H1 (cell line): ENCODE data around the gene DRD5. TPM values are rescaled to one million over a fixed set of nuclear protein-coding genes. Genes with fewer than 3 reads are reported as not detected.

ENCODE experiments used
- CTCF ChIA-PET: fragments of 300-600 bp; sonication (Branson Sonifier 250); formaldehyde crosslinking; loops from one replicate; lab custom pipeline; 2021; ENCODE audit not compliant: partially characterized antibody; lab: Charles Lee
- POLR2A ChIA-PET: fragments of 300-600 bp; sonication (Branson Sonifier 250); formaldehyde crosslinking; loops from one replicate; lab custom pipeline; 2021; ENCODE audit warnings: inconsistent platforms; ENCODE audit not compliant: partially characterized antibody; lab: Charles Lee
- DNase-seq, 2 experiments: peaks; one replicate each; pipeline versions ENCODE4 v3.0.0 to v3.0.0-alpha.2; 2010 to 2022; ENCODE audit warnings: low spot score in 2 of 2, low read depth in 1 of 2, mixed read lengths in 1 of 2
- FAIRE-seq: peaks from 2 replicates; lab custom pipeline; 2011; peaks lifted over from hg19 to GRCh38; lab: Jason Lieb, UNC
- H2AFZ ChIP-seq: 2 replicates; pipeline ENCODE4 v1.8.1; 2012; ENCODE audit warnings: low read length, inconsistent platforms
- H2AK5ac ChIP-seq: 2 replicates; pipeline ENCODE4 v1.6.1; 2013; ENCODE audit warnings: low read depth, low read length
- H2BK120ac ChIP-seq: replicated peaks from 2 replicates; pipeline ENCODE3; 2013; ENCODE audit warnings: low read depth, low read length, inconsistent platforms
- H2BK12ac ChIP-seq: 2 replicates; pipeline ENCODE4 v1.6.1; 2013; ENCODE audit warnings: low read depth, low read length
- H2BK15ac ChIP-seq: 2 replicates; pipeline ENCODE4 v1.6.1; 2013; ENCODE audit warnings: low read length
- H2BK20ac ChIP-seq: 2 replicates; pipeline ENCODE4 v1.6.1; 2013; ENCODE audit warnings: low read length
- H2BK5ac ChIP-seq: 2 replicates; pipeline ENCODE4 v1.6.1; 2013; ENCODE audit warnings: low read depth, low read length
- H3K14ac ChIP-seq: 2 replicates; pipeline ENCODE4 v1.6.1; 2013; ENCODE audit warnings: inconsistent platforms; ENCODE audit not compliant: insufficient read length
- H3K18ac ChIP-seq: 2 replicates; pipeline ENCODE4 v1.6.1; 2013; ENCODE audit warnings: low read length; ENCODE audit errors: extremely low read depth
- H3K23ac ChIP-seq: 2 replicates; pipeline ENCODE4 v1.6.1; 2013; ENCODE audit warnings: inconsistent platforms; ENCODE audit not compliant: insufficient read length
- H3K23me2 ChIP-seq: 2 replicates; pipeline ENCODE4 v1.6.1; 2013; ENCODE audit warnings: low read depth, low read length
- H3K27ac ChIP-seq: 2 replicates; pipeline ENCODE4 v1.6.1; 2011; ENCODE audit warnings: low read depth, low read length, inconsistent platforms
- H3K27me3 ChIP-seq, 4 experiments: replicated peaks in 1 of 4; 1 replicate in 1 of 4; 2 replicates in 3 of 4; pipeline versions ENCODE4 v1.6.1 to v1.8.1; 2011 to 2013; ENCODE audit warnings: low read length in 3 of 4, mild to moderate bottlenecking in 3 of 4, inconsistent platforms in 2 of 4, mixed read lengths in 2 of 4, moderate library complexity in 1 of 4; ENCODE audit not compliant: control insufficient read depth in 3 of 4, insufficient read depth in 3 of 4; ENCODE audit errors: extremely low read depth in 1 of 4
- H3K36me3 ChIP-seq, 4 experiments: 2 replicates each; pipeline versions ENCODE4 v1.6.1 to v1.8.1; 2011 to 2013; ENCODE audit warnings: mild to moderate bottlenecking in 4 of 4, low read length in 3 of 4, moderate library complexity in 2 of 4, control low read depth in 1 of 4, inconsistent platforms in 1 of 4; ENCODE audit not compliant: insufficient read depth in 4 of 4, control insufficient read depth in 2 of 4
- H3K4ac ChIP-seq: replicated peaks from 2 replicates; pipeline ENCODE3; 2013; ENCODE audit warnings: low read length, low read depth, mixed read lengths, inconsistent platforms; ENCODE audit not compliant: insufficient read length
- H3K4me1 ChIP-seq, 4 experiments: replicated peaks in 1 of 4; 1 replicate in 1 of 4; 2 replicates in 3 of 4; pipeline versions ENCODE4 v1.6.1 to v1.8.1; 2011 to 2013; ENCODE audit warnings: low read length in 3 of 4, inconsistent platforms in 2 of 4, mixed read lengths in 1 of 4; ENCODE audit not compliant: insufficient read depth in 4 of 4, control insufficient read depth in 3 of 4
- H3K4me2 ChIP-seq, 2 experiments: 2 replicates each; pipeline versions ENCODE4 v1.6.1 to v1.8.1; 2011 to 2013; ENCODE audit warnings: low read depth in 2 of 2, low read length in 2 of 2, control low read depth in 1 of 2, inconsistent platforms in 1 of 2, mild to moderate bottlenecking in 1 of 2; ENCODE audit not compliant: insufficient read depth in 1 of 2
- H3K4me3 ChIP-seq, 4 experiments: fragments of 200-600, 300-600 bp in 1 of 4; sonication (generic), shearing (Covaris generic), sonication (Bioruptor Twin) in 1 of 4; 2 replicates each; pipeline versions ENCODE4 v1.5.1 to v1.8.1; 2011 to 2016; ENCODE audit warnings: low read length in 4 of 4, low read depth in 3 of 4, control low read depth in 2 of 4, inconsistent platforms in 2 of 4, mild to moderate bottlenecking in 2 of 4, mixed read lengths in 1 of 4, moderate library complexity in 1 of 4; ENCODE audit not compliant: insufficient read depth in 2 of 4; ENCODE audit errors: extremely low read depth in 1 of 4
- H3K56ac ChIP-seq: replicated peaks from 2 replicates; pipeline ENCODE3; 2013; ENCODE audit warnings: low read depth, mild to moderate bottlenecking, mixed read lengths, low read length, inconsistent platforms; ENCODE audit not compliant: insufficient read length
- H3K79me1 ChIP-seq: 2 replicates; pipeline ENCODE4 v1.6.1; 2013; ENCODE audit warnings: low read depth, low read length, control low read depth
- H3K79me2 ChIP-seq, 2 experiments: 2 replicates each; pipeline versions ENCODE4 v1.6.1 to v1.8.1; 2012 to 2013; ENCODE audit warnings: low read length in 2 of 2, mild to moderate bottlenecking in 2 of 2, inconsistent platforms in 1 of 2; ENCODE audit not compliant: insufficient read depth in 2 of 2, control insufficient read depth in 1 of 2
- H3K9ac ChIP-seq, 4 experiments: replicated peaks in 1 of 4; 1 replicate in 1 of 4; 2 replicates in 3 of 4; pipeline versions ENCODE4 v1.6.1 to v1.8.1; 2011 to 2013; ENCODE audit warnings: low read depth in 3 of 4, low read length in 3 of 4, control low read depth in 2 of 4, mild to moderate bottlenecking in 2 of 4, moderate library complexity in 2 of 4, inconsistent platforms in 1 of 4; ENCODE audit errors: extremely low read depth in 1 of 4
- H3K9me3 ChIP-seq, 2 experiments: 2 replicates each; pipeline versions ENCODE4 v1.6.1 to v1.8.1; 2012 to 2013; ENCODE audit warnings: mild to moderate bottlenecking in 2 of 2, moderate library complexity in 2 of 2, control low read depth in 1 of 2, inconsistent platforms in 1 of 2, low read depth in 1 of 2, low read length in 1 of 2, mixed read lengths in 1 of 2; ENCODE audit not compliant: insufficient read depth in 2 of 2
- H4K20me1 ChIP-seq, 2 experiments: replicated peaks in 1 of 2; 2 replicates each; pipeline versions ENCODE3 to v1.8.1; 2011 to 2013; ENCODE audit warnings: inconsistent platforms in 2 of 2, low read length in 2 of 2, mild to moderate bottlenecking in 1 of 2; ENCODE audit not compliant: insufficient read depth in 2 of 2, control insufficient read depth in 1 of 2
- H4K5ac ChIP-seq: 2 replicates; pipeline ENCODE4 v1.6.1; 2013; ENCODE audit warnings: low read length, low read depth, mixed read lengths, inconsistent platforms; ENCODE audit not compliant: insufficient read length
- H4K8ac ChIP-seq: 2 replicates; pipeline ENCODE4 v1.8.0; 2013; ENCODE audit warnings: mild to moderate bottlenecking, moderate library complexity, low read length, inconsistent platforms; ENCODE audit not compliant: insufficient read depth; ENCODE audit errors: extremely low read depth
- H4K91ac ChIP-seq: replicated peaks from 2 replicates; pipeline ENCODE3; 2013; ENCODE audit warnings: low read length, mixed read lengths, inconsistent platforms; ENCODE audit not compliant: insufficient read length
- CTCF ChIP-seq, 3 experiments: IDR thresholded peaks; 1 replicate in 2 of 3; 2 replicates in 1 of 3; pipeline versions ENCODE4 v1.5.1 to v1.6.1; 2011; ENCODE audit warnings: low read length in 3 of 3, mild to moderate bottlenecking in 3 of 3, inconsistent platforms in 2 of 3, low read depth in 1 of 3, moderate library complexity in 1 of 3; ENCODE audit not compliant: insufficient read depth in 1 of 3; ENCODE audit errors: control extremely low read depth in 1 of 3
- RAD21 ChIP-seq, 2 experiments: IDR thresholded peaks in 1 of 2; conservative IDR thresholded peaks in 1 of 2; 2 replicates each; pipeline ENCODE4 v1.6.1; 2011; ENCODE audit warnings: low read depth in 2 of 2, low read length in 2 of 2, improper control_type of control experiment in 1 of 2, inconsistent platforms in 1 of 2, mild to moderate bottlenecking in 1 of 2, moderate library complexity in 1 of 2
- SIX5 ChIP-seq: IDR thresholded peaks from 2 replicates; pipeline ENCODE4 v1.6.1; 2011; ENCODE audit warnings: mild to moderate bottlenecking, low read depth, low read length
- WGBS, 2 experiments: shearing (Covaris generic) in 1 of 2; methylation state at CpG; one replicate each; pipeline versions ENCODE4 v1.1.6 to v1.1.7; 2013 to 2015; ENCODE audit warnings: low lambda C conversion rate in 2 of 2, mixed read lengths in 2 of 2, inconsistent platforms in 1 of 2, low coverage in 1 of 2, missing lambda C conversion rate in 1 of 2; ENCODE audit not compliant: insufficient replicate concordance in 2 of 2, insufficient coverage in 1 of 2, insufficient read length in 1 of 2; ENCODE audit errors: extremely low coverage in 1 of 2, missing lambda C conversion rate in 1 of 2; 5-methylcytosine and 5-hydroxymethylcytosine counted together
- polyA plus RNA-seq, 7 experiments: library from polyadenylated mRNA; depleted of rRNA in 3 of 7; stranded (reverse) in 5 of 7; unstranded in 2 of 7; fragments of >200 nt in 5 of 7; fragments of 200-250 nt in 2 of 7; gene quantifications; 1 replicate in 5 of 7; 2 replicates in 1 of 7; 4 replicates in 1 of 7; pipeline versions ENCODE4 v1.2.1 to v1.2.3, GENCODE V29; 2011 to 2013; ENCODE audit warnings: missing spikeins in 2 of 7, mixed read lengths in 2 of 7
- total RNA-seq: library from RNA; stranded (reverse); fragmentation: NEBNext Ultra II Directional; extraction: Animal tissue kit (Norgen Biotek cat#: 25700); gene quantifications from 2 replicates; pipeline ENCODE4 v1.2.1, GENCODE V29; 2021
- TF ChIP-seq, protein P1 (sequence below): IDR thresholded peaks from 2 replicates; pipeline ENCODE4 v1.6.1; 2011; ENCODE audit warnings: low read length, improper control_type of control experiment

Gene DRD5
- total and polyA plus RNA-seq, 2 of the 8 experiments (the other 6 are each of a cell fraction or from before 2014, with no cell fraction given), result 0.11 to 0.21 TPM

DNA sequence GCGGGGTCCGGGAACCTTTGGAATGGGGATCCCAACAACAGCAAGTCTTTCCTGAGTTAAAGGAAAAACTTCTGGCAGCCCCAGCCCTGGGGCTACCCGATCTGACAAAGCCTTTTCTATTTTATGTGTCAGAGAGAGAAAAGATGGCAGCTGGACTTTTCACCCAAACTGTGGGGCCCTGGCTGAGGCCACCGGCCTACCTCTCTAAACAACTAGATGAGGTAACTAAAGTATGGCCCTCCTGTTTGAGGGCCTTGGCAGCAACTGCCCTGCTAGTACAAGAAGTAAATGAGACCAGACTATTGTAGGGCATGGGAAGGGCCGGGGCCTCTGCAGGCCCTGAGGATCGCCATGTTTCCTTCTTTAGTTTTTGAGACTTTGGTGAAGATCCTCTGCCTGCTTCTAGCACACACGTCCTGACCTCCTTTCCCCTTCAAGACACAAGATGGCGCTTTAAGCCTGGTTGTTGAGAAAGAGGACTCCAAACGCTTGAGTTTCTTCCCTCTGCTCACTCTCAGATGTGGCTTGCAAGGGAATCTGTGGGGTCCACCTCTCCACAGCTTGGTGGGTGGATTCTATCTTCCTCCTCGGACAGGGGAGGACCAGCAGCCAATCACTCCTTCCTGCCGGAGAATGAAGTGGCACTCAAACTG, 18.5 kb upstream of the DRD5 start:
- no peaks in the 10 kb centered on the region for H3K79me2 ChIP-seq
- H3K4ac ChIP-seq, result no peak overlapping the region
- H3K4me2 ChIP-seq, result no peak overlapping the region
- no peak overlapping the region for H2AFZ ChIP-seq
- no peaks in the 10 kb centered on the region for H3K36me3 ChIP-seq
- H3K23me2 ChIP-seq, result no peaks in the 10 kb centered on the region
- no peak overlapping the region for H2BK5ac ChIP-seq
- no peaks in the 10 kb centered on the region for H4K20me1 ChIP-seq
- no peak overlapping the region for H4K8ac ChIP-seq
- H3K56ac ChIP-seq, result no peak overlapping the region
- no peak overlapping the region for H3K23ac ChIP-seq
- H2BK12ac ChIP-seq, result no peak overlapping the region
- H4K5ac ChIP-seq, result no peak overlapping the region
- no peaks in the 10 kb centered on the region for H3K79me1 ChIP-seq
- FAIRE-seq (peak; percentile 86), DNase-seq (peak; percentile 29 to 67)
- no peak overlapping the region for H2BK15ac ChIP-seq
- no peak overlapping the region for H3K14ac ChIP-seq
- no peaks in the 10 kb centered on the region for H3K27me3 ChIP-seq
- H2AK5ac ChIP-seq, result no peak overlapping the region
- no peak overlapping the region for H3K4me3 ChIP-seq
- no peak overlapping the region for H2BK120ac ChIP-seq
- H2BK20ac ChIP-seq, result no peak overlapping the region
- POLR2A ChIA-PET, result interaction anchor here (1.0 to 1.8 kb wide), 2 partner anchors 251 to 252 kb away, joined by 3 to 5 read pairs; no protein-coding TSS in a partner anchor
- H3K18ac ChIP-seq, result no peak overlapping the region
- no peaks in the 10 kb centered on the region for H3K4me1 ChIP-seq
- CTCF ChIA-PET, result interaction anchor here (0.7 to 7.7 kb wide), 21 partner anchors 10 to 400 kb away, joined by 3 to 211 read pairs (median 3); partner anchors contain the start of gene SLC2A9
- TF ChIP-seq RAD21 (IDR thresholded peaks at IDR 0.05 in 1 of 2, conservative IDR thresholded peaks at IDR 0.05 in 1 of 2; ENCODE audit: low read depth in 2 of 2, low read length in 2 of 2) (peak; percentile 97), SIX5 (no peak), CTCF (IDR thresholded peaks at IDR 0.05; ENCODE audit: control extremely low read depth in 1 of 3, insufficient read depth in 1 of 3, low read depth in 1 of 3, low read length in 3 of 3) (peak; percentile 45 to 95 (median 81))
- TF ChIP-seq, protein P1, sequence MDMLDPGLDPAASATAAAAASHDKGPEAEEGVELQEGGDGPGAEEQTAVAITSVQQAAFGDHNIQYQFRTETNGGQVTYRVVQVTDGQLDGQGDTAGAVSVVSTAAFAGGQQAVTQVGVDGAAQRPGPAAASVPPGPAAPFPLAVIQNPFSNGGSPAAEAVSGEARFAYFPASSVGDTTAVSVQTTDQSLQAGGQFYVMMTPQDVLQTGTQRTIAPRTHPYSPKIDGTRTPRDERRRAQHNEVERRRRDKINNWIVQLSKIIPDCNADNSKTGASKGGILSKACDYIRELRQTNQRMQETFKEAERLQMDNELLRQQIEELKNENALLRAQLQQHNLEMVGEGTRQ, result no peak
- 56% methylated on average over 11 of the region's 11 CpGs; no CpG with 5 or more reads in 1 of the 2 experiments for WGBS, 2 experiments
- H4K91ac ChIP-seq, result no peak overlapping the region
- H3K9me3 ChIP-seq, result no peaks in the 10 kb centered on the region
- no peak overlapping the region for H3K9ac ChIP-seq
- no peak overlapping the region for H3K27ac ChIP-seq
